ENCODE data around the gene SEMA3D. TPM values are rescaled to one million over a fixed set of nuclear protein-coding genes. Genes with fewer than 3 reads are reported as not detected.

SEMA3D gene
- total RNA-seq, 1 donor from 2014 or later = 9.1 TPM

DNA sequence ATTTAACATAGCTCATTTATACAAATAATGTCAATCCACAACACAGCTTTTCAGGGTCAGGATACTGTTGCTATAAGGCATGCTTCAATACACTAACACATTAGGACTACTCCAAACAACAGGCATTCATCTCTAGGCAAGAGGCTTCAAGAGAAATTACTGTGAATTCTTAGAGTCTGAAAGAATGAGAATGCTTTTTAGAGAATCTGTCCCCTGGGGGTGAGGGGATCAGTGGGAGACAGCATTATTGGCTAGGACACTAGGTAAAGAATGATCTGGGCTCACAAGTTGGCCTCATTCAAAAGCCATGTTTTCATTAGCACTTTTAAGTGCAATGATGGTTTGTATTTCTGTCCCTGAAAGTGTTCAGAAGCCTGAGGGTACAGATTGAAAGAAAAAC is 132.6 kb downstream of the SEMA3D start:
- Mint-ChIP-seq H3K9me3 (ENCODE audit: unreplicated experiment) (no peaks in the 10 kb centered on the region), H3K4me1 (ENCODE audit: low read depth, unreplicated experiment) (no peaks in the 10 kb centered on the region), H3K4me3 (ENCODE audit: unreplicated experiment) (no peak overlapping the region), H3K27ac (ENCODE audit: unreplicated experiment) (no peak overlapping the region), H3K27me3 (ENCODE audit: low read depth, unreplicated experiment) (no peaks in the 10 kb centered on the region), H3K36me3 (ENCODE audit: low read depth, unreplicated experiment) (no peaks in the 10 kb centered on the region)
- Histone ChIP-seq H4K20me1 (ENCODE audit: insufficient read depth, low read length) (no peaks in the 10 kb centered on the region), H3K27me3 (ENCODE audit: insufficient read depth, low read length) (no peaks in the 10 kb centered on the region), H3K36me3 (ENCODE audit: insufficient read depth, low read length) (no peaks in the 10 kb centered on the region), H3K4me3 (ENCODE audit: insufficient read depth, low read depth, low read length) (no peak overlapping the region), H3K4me2 (ENCODE audit: low read length) (no peak overlapping the region), H3K4me1 (ENCODE audit: insufficient read depth, low read length) (no peaks in the 10 kb centered on the region), H3K79me2 (ENCODE audit: insufficient read depth, low read length) (no peaks in the 10 kb centered on the region), H3K27ac (ENCODE audit: low read depth, low read length) (no peak overlapping the region), H3K9ac (ENCODE audit: low read length) (no peak overlapping the region), H3K9me3 (ENCODE audit: insufficient read depth, low read depth, low read length) (no peaks in the 10 kb centered on the region), H2AFZ (ENCODE audit: low read depth, low read length) (no peak overlapping the region)
- DNase-seq (ENCODE audit: low read depth) = no peak
- no peak for FAIRE-seq
- TF ChIP-seq, protein P1, sequence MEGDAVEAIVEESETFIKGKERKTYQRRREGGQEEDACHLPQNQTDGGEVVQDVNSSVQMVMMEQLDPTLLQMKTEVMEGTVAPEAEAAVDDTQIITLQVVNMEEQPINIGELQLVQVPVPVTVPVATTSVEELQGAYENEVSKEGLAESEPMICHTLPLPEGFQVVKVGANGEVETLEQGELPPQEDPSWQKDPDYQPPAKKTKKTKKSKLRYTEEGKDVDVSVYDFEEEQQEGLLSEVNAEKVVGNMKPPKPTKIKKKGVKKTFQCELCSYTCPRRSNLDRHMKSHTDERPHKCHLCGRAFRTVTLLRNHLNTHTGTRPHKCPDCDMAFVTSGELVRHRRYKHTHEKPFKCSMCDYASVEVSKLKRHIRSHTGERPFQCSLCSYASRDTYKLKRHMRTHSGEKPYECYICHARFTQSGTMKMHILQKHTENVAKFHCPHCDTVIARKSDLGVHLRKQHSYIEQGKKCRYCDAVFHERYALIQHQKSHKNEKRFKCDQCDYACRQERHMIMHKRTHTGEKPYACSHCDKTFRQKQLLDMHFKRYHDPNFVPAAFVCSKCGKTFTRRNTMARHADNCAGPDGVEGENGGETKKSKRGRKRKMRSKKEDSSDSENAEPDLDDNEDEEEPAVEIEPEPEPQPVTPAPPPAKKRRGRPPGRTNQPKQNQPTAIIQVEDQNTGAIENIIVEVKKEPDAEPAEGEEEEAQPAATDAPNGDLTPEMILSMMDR (IDR thresholded peaks at IDR 0.05; ENCODE audit: insufficient read depth, low read depth, low read length) = no peak
- TF ChIP-seq EZH2 (IDR thresholded peaks at IDR 0.05; ENCODE audit: insufficient read depth, low read length) = no peak

DNA sequence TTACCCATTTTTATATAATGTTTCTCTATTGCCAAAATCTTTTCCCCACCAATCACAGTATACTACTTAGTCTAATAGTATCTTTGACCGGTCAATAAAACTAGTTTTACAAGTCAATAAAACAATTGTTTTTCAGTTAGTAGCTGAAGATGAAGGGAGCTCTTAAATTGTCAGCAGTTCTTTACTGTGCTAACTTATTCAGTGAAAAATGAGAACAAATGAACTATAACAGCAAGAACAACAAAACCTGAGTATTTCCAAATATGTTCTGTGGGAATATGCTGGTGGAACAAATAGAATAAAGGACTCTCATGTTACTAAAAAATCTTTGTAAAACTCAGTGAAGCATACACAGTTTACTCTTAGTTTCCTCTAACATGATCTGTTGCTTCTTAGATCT is 134.0 kb downstream of the SEMA3D start:
- Histone ChIP-seq H3K36me3 (ENCODE audit: insufficient read depth, low read length) (no peaks in the 10 kb centered on the region), H3K4me2 (ENCODE audit: low read length) (no peak overlapping the region), H3K4me1 (ENCODE audit: insufficient read depth, low read length) (no peaks in the 10 kb centered on the region), H3K4me3 (ENCODE audit: insufficient read depth, low read depth, low read length) (no peak overlapping the region), H3K9ac (ENCODE audit: low read length) (no peak overlapping the region), H3K27me3 (ENCODE audit: insufficient read depth, low read length) (no peaks in the 10 kb centered on the region), H3K79me2 (ENCODE audit: insufficient read depth, low read length) (no peaks in the 10 kb centered on the region), H3K9me3 (ENCODE audit: insufficient read depth, low read depth, low read length) (no peaks in the 10 kb centered on the region), H3K27ac (ENCODE audit: low read depth, low read length) (no peak overlapping the region), H4K20me1 (ENCODE audit: insufficient read depth, low read length) (no peaks in the 10 kb centered on the region), H2AFZ (ENCODE audit: low read depth, low read length) (no peak overlapping the region)
- H3K4me1 Mint-ChIP-seq (ENCODE audit: low read depth, unreplicated experiment) = no peaks in the 10 kb centered on the region
- no peaks in the 10 kb centered on the region for H3K9me3 Mint-ChIP-seq (ENCODE audit: unreplicated experiment)
- H3K27me3 Mint-ChIP-seq (ENCODE audit: low read depth, unreplicated experiment) = no peaks in the 10 kb centered on the region
- no peak overlapping the region for H3K4me3 Mint-ChIP-seq (ENCODE audit: unreplicated experiment)
- DNase-seq (ENCODE audit: low read depth) = no peak
- no peak for TF ChIP-seq EZH2 (IDR thresholded peaks at IDR 0.05; ENCODE audit: insufficient read depth, low read length)
- TF ChIP-seq, protein P1 (IDR thresholded peaks at IDR 0.05; ENCODE audit: insufficient read depth, low read depth, low read length) = no peak
- H3K36me3 Mint-ChIP-seq (ENCODE audit: low read depth, unreplicated experiment) = no peaks in the 10 kb centered on the region
- no peak overlapping the region for H3K27ac Mint-ChIP-seq (ENCODE audit: unreplicated experiment)
- FAIRE-seq = no peak

DNA sequence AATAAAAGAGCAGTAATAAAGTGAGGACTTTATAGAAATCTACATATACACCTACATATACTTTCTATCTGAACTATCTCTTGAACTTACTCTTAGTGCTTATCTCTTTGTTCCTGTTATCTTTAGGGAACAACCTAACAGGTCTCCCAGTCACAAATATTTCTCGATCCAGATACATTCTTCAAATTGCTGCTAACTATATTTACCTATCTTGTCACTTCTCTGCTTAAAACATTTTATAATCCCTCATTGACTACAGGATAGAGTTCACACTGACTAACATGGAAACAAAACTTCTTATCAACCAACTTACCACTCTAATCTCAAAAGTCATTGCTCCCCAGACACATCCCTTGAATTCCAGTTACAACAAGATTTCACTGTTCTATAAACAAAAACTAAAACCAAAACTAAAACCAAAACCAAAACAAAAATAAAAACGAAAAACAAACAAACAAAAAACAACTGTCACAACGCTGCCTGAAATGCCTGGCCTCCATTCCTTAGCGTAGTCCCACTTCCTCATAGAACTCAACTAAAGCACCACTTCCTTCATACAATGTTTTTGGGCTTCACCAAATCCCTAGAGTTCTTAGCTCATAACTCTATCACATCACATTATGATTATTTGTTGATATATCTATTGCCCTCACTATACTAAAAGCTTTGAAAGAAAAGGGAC is 134.7 kb downstream of the SEMA3D start:
- no peak overlapping the region for H3K27ac ChIP-seq (ENCODE audit: low read depth, low read length)
- DNase-seq (ENCODE audit: low read depth) = no peak
- no peaks in the 10 kb centered on the region for H3K36me3 ChIP-seq (ENCODE audit: insufficient read depth, low read length)
- no peak overlapping the region for H2AFZ ChIP-seq (ENCODE audit: low read depth, low read length)
- no peaks in the 10 kb centered on the region for H3K79me2 ChIP-seq (ENCODE audit: insufficient read depth, low read length)
- TF ChIP-seq, protein P1 (IDR thresholded peaks at IDR 0.05; ENCODE audit: insufficient read depth, low read depth, low read length) = no peak
- TF ChIP-seq EZH2 (IDR thresholded peaks at IDR 0.05; ENCODE audit: insufficient read depth, low read length) = no peak
- no peaks in the 10 kb centered on the region for H3K36me3 Mint-ChIP-seq (ENCODE audit: low read depth, unreplicated experiment)
- no peaks in the 10 kb centered on the region for H3K27me3 Mint-ChIP-seq (ENCODE audit: low read depth, unreplicated experiment)
- H3K27ac Mint-ChIP-seq (ENCODE audit: unreplicated experiment) = no peak overlapping the region
- no peaks in the 10 kb centered on the region for H3K9me3 Mint-ChIP-seq (ENCODE audit: unreplicated experiment)
- no peaks in the 10 kb centered on the region for H3K27me3 ChIP-seq (ENCODE audit: insufficient read depth, low read length)
- H3K4me2 ChIP-seq (ENCODE audit: low read length) = no peak overlapping the region
- no peak overlapping the region for H3K4me3 ChIP-seq (ENCODE audit: insufficient read depth, low read depth, low read length)
- H4K20me1 ChIP-seq (ENCODE audit: insufficient read depth, low read length) = no peaks in the 10 kb centered on the region
- no peak overlapping the region for H3K9ac ChIP-seq (ENCODE audit: low read length)
- no peaks in the 10 kb centered on the region for H3K4me1 ChIP-seq (ENCODE audit: insufficient read depth, low read length)
- no peaks in the 10 kb centered on the region for H3K9me3 ChIP-seq (ENCODE audit: insufficient read depth, low read depth, low read length)
- FAIRE-seq = no peak
- H3K4me3 Mint-ChIP-seq (ENCODE audit: unreplicated experiment) = no peak overlapping the region
- H3K4me1 Mint-ChIP-seq (ENCODE audit: low read depth, unreplicated experiment) = no peaks in the 10 kb centered on the region
